ENCODE results near the gene ADH5. TPM values are rescaled to one million over a fixed set of nuclear protein-coding genes. Genes with fewer than 3 reads are reported as not detected.
"Not testable (repeated sequence)": the region's sequence is repeated elsewhere in the genome, so short reads cannot be mapped to it uniquely, and the experiment has no call there.

The ADH5 gene
- total RNA-seq, 1 donor from 2014 or later: 252 TPM

DNA sequence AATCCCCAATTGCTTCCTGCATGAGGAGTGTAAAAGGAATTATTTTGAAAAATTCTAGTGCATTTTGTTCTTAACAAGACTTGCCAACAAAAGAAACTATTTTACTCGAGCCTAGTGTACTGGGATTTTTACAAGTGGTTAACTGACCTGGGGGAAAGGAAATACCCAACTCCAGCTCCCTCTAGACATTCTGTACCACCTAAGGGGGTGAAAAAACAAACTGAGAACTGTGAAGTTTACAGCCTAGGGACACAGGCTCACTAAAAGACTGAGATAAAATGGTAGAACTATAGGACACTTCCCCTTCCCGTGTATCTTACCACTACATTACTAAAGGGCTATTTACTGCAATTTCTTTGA lies 2.6 kb upstream of the ADH5 start:
- TF ChIP-seq, protein P1, sequence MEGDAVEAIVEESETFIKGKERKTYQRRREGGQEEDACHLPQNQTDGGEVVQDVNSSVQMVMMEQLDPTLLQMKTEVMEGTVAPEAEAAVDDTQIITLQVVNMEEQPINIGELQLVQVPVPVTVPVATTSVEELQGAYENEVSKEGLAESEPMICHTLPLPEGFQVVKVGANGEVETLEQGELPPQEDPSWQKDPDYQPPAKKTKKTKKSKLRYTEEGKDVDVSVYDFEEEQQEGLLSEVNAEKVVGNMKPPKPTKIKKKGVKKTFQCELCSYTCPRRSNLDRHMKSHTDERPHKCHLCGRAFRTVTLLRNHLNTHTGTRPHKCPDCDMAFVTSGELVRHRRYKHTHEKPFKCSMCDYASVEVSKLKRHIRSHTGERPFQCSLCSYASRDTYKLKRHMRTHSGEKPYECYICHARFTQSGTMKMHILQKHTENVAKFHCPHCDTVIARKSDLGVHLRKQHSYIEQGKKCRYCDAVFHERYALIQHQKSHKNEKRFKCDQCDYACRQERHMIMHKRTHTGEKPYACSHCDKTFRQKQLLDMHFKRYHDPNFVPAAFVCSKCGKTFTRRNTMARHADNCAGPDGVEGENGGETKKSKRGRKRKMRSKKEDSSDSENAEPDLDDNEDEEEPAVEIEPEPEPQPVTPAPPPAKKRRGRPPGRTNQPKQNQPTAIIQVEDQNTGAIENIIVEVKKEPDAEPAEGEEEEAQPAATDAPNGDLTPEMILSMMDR (conservative IDR thresholded peaks at IDR 0.05): no peak
- H3K36me3 Mint-ChIP-seq (ENCODE audit: low read depth): peaks cover 3% of the 10 kb centered on the region
- peak overlapping the region; percentile 85 for H3K27ac Mint-ChIP-seq (ENCODE audit: unreplicated experiment)
- H3K9me3 Mint-ChIP-seq: no peaks in the 10 kb centered on the region
- H3K4me3 Mint-ChIP-seq: peak overlapping the region; percentile 92
- H3K27me3 Mint-ChIP-seq (ENCODE audit: low read depth): no peaks in the 10 kb centered on the region
- no peak for DNase-seq (ENCODE audit: low read depth, low spot score)
- peaks cover 43% of the 10 kb centered on the region for H3K4me1 Mint-ChIP-seq

DNA sequence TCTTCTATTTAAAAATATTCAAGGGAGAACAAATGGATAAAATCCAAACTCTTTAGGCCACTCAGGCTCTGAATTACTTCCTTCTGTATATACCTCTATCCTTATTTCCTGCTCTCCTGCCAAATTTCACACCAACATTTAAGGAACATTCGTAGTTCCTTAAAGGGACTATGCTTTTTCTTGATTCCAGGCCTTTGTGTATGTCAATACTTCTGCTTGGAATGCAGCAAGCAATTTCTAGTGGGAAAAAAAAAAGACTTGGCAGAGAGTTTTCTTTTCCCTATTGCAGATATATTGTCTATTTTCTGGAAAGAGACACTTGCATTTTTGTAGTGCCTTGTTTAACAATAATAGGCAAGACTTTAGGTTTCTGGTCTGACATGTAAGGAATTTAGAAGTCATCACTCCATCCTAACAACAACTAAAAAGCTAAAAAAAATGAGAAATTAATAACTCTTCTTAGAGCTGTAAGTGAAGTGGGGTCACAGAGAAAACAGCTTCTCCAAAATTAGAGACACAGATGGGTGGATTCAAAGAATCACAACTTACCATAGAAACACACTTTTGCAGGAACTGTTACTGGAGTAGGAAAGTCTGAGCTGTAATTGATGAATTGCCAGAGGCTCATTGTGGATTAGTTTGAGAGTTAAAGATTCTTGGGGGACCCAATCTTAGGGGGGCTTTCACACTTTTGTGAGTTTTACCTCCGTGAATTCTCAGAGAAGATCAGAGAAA lies 2.1 kb upstream of the ADH5 start:
- no peak for DNase-seq (ENCODE audit: low read depth, low spot score)
- peak overlapping the region; percentile 86 for H3K27ac Mint-ChIP-seq (ENCODE audit: unreplicated experiment)
- peaks cover 3% of the 10 kb centered on the region for H3K36me3 Mint-ChIP-seq (ENCODE audit: low read depth)

DNA sequence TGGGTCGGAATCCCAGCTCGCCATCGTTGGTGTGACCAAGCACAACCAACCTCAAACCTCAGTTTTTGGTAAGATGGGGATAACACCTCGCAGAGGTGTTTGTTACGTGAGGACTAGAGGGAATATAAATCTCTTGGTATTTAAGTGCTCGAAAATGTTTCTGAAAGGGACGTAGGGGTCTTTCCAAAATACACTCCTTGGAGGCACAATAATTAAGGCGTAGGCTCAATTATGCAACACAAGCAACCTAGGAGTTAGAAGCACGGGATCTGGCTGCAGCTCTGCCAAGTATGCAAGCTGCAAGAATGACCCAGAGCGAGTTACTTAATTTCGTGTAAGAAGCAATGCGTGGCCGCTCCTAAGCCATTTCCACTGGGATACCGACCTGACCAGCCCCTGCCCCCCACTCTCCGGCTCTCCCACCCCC lies 552 bp downstream of the ADH5 start:
- DNase-seq (ENCODE audit: low read depth, low spot score): peak; percentile 26
- Mint-ChIP-seq H3K27me3 (ENCODE audit: low read depth) (no peaks in the 10 kb centered on the region), H3K9me3 (no peaks in the 10 kb centered on the region), H3K27ac (ENCODE audit: unreplicated experiment) (peak overlapping the region; percentile 99), H3K4me1 (peaks cover 56% of the 10 kb centered on the region), H3K4me3 (peak overlapping the region; percentile 92), H3K36me3 (ENCODE audit: low read depth) (peaks cover 5% of the 10 kb centered on the region)
- TF ChIP-seq, protein P1 (conservative IDR thresholded peaks at IDR 0.05): no peak

More for the DNA sequence above, 2.1 kb upstream of the ADH5 start:
- peak overlapping the region; percentile 92 for H3K4me3 Mint-ChIP-seq
- H3K9me3 Mint-ChIP-seq: no peaks in the 10 kb centered on the region
- no peaks in the 10 kb centered on the region for H3K27me3 Mint-ChIP-seq (ENCODE audit: low read depth)
- TF ChIP-seq, protein P1 (conservative IDR thresholded peaks at IDR 0.05): no peak
- H3K4me1 Mint-ChIP-seq: peaks cover 44% of the 10 kb centered on the region

DNA sequence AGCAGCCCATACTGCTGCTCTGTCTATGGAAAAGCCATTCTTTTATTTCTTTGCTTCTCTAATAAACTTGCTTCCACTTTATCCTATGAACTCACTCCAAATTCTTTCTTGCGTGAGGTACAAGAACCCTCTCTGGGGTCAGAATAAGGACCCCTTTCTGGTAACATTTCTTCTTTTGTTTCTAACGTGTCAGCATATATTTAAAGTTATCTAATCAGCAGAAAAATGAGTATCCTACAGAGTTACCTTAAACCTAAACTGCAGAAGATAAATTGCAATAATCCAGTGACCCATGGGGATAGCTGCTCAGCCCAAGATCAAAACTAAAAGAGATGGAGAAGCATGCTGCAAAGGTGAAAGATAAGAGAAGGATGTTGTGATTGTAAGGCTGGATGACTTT lies 4.0 kb downstream of the ADH5 start:
- Mint-ChIP-seq H3K4me3 (peak overlapping the region; percentile 72), H3K27me3 (ENCODE audit: low read depth) (no peaks in the 10 kb centered on the region), H3K27ac (ENCODE audit: unreplicated experiment) (no peak overlapping the region), H3K36me3 (ENCODE audit: low read depth) (peaks cover 9% of the 10 kb centered on the region), H3K9me3 (no peaks in the 10 kb centered on the region), H3K4me1 (peaks cover 48% of the 10 kb centered on the region)
- DNase-seq (ENCODE audit: low read depth, low spot score): no peak
- TF ChIP-seq, protein P1 (conservative IDR thresholded peaks at IDR 0.05): no peak

DNA sequence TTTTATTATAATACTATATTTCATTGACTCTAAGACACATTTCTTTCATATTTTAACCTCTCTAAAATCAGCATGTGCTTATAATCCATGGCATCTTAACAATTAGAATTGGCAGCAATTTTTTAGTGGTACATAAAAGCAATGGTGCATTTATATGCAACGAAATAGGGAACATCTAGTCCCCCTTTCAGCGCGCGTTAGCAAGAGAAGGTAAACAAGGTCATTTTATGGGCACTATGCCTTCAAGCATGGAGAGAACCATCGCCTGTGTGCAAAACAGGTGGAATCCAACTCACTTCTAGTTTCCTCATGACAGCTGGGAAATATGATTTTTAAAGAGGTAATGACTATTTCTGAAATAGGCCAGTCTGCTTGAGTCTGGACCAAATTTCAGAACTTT lies 6.4 kb downstream of the ADH5 start:
- Mint-ChIP-seq H3K4me3 (peak overlapping the region; percentile 20), H3K27ac (ENCODE audit: unreplicated experiment) (no peak overlapping the region), H3K9me3 (no peaks in the 10 kb centered on the region), H3K27me3 (ENCODE audit: low read depth) (no peaks in the 10 kb centered on the region), H3K4me1 (peaks cover 38% of the 10 kb centered on the region), H3K36me3 (ENCODE audit: low read depth) (peaks cover 10% of the 10 kb centered on the region)
- TF ChIP-seq, protein P1 (conservative IDR thresholded peaks at IDR 0.05): no peak
- no peak for DNase-seq (ENCODE audit: low read depth, low spot score)

DNA sequence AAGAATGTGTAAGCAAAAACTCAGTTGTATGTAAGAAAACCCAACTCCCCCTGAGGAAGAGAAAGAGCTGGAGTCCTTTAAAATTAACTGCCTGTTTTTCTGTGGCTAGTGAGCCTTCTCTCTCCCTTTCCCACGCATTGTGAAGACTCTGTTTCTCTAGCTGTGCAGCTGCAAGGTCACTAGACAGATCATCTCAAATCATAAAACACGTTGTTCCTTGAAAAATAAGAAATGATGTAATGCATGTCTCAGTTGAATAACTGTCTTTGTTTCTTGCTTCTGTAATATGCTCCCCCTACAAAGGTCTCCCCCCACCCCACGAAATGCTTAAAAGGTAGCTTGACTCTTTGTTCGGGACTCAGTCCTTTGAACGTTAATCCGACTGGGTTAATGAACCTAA lies 7.7 kb downstream of the ADH5 start:
- not testable (repeated sequence) for DNase-seq (ENCODE audit: low read depth, low spot score); H3K27me3 Mint-ChIP-seq (ENCODE audit: low read depth); H3K9me3 Mint-ChIP-seq
- Mint-ChIP-seq H3K4me3 (peak overlapping the region; percentile 19), H3K36me3 (ENCODE audit: low read depth) (peaks cover 11% of the 10 kb centered on the region), H3K27ac (ENCODE audit: unreplicated experiment) (peak overlapping the region; percentile 47), H3K4me1 (peaks cover 33% of the 10 kb centered on the region)

All from neural crest cell (in vitro differentiated cells).